A549 (cell line): ENCODE data around the gene PDZD2.

Source experiments
- CHD4 ChIP-seq: fragments of 200-600 bp; sonication (generic); IDR thresholded peaks from 2 replicates; pipeline ENCODE4 v1.6.1; 2016; ENCODE audit warnings: antibody characterized with exemption, mild to moderate bottlenecking, borderline replicate concordance
- EP300 ChIP-seq, 2 experiments: fragments of >200 bp; sonication (Bioruptor Twin); formaldehyde crosslinking; IDR thresholded peaks; 2 replicates in 1 of 2; 3 replicates in 1 of 2; pipeline ENCODE4 v1.6.1; 2016 to 2017
- JUN ChIP-seq, 2 experiments: fragments of >200 bp; sonication (Bioruptor Twin); formaldehyde crosslinking; IDR thresholded peaks; 2 replicates in 1 of 2; 3 replicates in 1 of 2; pipeline ENCODE4 v1.6.1; 2016 to 2017
- JUNB ChIP-seq: fragments of >200 bp; sonication (Bioruptor Twin); formaldehyde crosslinking; IDR thresholded peaks from 2 replicates; pipeline ENCODE4 v1.6.1; 2016
- KDM5A ChIP-seq: fragments of 200-600 bp; sonication (generic); IDR thresholded peaks from 2 replicates; pipeline ENCODE4 v1.6.1; 2016; ENCODE audit warnings: antibody characterized with exemption, mild to moderate bottlenecking
- POLR2A ChIP-seq: IDR thresholded peaks from 2 replicates; pipeline ENCODE4 v1.6.1; 2012; ENCODE audit warnings: mild to moderate bottlenecking, low read length
- RFX5 ChIP-seq: fragments of 450-650 bp; IDR thresholded peaks from 2 replicates; pipeline ENCODE4 v1.7.1; 2014; ENCODE audit warnings: antibody characterized with exemption, mild to moderate bottlenecking, moderate library complexity
- TF ChIP-seq, protein P1 (sequence below): IDR thresholded peaks from 2 replicates; pipeline ENCODE4 v1.6.1; 2012
- TF ChIP-seq, protein P2 (sequence below): fragments of >200 bp; sonication (Bioruptor Twin); formaldehyde crosslinking; IDR thresholded peaks from 3 replicates; pipeline ENCODE4 v1.5.1; 2016
- TF ChIP-seq, protein P3 (sequence below): fragments of 150-350 bp; IDR thresholded peaks from 2 replicates; pipeline ENCODE4 v1.6.1; 2014; ENCODE audit warnings: low read depth, mild to moderate bottlenecking, low read length

DNA sequence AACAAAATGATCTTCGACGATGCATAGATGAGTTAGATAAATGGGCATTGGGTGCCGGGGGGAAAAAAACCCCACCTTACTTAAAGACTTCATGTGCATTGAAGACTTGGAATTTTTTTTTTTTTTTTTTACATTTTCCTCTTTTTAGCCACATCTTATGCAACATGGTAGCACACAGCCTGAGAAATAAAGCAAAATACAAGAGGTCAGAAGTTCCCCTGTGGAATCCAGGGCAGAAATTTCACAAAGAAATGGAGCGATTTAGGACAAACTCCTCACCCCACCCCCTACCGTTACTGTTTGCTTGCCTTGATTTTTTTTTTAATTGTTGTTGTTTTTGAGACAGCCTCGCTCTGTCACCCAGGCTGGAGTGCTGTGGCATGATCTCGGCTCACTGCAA lies 382.0 kb downstream of the PDZD2 start:
- TF ChIP-seq, protein P1, sequence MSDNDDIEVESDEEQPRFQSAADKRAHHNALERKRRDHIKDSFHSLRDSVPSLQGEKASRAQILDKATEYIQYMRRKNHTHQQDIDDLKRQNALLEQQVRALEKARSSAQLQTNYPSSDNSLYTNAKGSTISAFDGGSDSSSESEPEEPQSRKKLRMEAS = no peak
- TF ChIP-seq RFX5 (no peak), JUNB (no peak), CHD4 (no peak), POLR2A (no peak), EP300 (IDR thresholded peaks at IDR 0.05) (no peak), JUN (IDR thresholded peaks at IDR 0.05) (no peak), KDM5A (no peak)
- TF ChIP-seq, protein P2, sequence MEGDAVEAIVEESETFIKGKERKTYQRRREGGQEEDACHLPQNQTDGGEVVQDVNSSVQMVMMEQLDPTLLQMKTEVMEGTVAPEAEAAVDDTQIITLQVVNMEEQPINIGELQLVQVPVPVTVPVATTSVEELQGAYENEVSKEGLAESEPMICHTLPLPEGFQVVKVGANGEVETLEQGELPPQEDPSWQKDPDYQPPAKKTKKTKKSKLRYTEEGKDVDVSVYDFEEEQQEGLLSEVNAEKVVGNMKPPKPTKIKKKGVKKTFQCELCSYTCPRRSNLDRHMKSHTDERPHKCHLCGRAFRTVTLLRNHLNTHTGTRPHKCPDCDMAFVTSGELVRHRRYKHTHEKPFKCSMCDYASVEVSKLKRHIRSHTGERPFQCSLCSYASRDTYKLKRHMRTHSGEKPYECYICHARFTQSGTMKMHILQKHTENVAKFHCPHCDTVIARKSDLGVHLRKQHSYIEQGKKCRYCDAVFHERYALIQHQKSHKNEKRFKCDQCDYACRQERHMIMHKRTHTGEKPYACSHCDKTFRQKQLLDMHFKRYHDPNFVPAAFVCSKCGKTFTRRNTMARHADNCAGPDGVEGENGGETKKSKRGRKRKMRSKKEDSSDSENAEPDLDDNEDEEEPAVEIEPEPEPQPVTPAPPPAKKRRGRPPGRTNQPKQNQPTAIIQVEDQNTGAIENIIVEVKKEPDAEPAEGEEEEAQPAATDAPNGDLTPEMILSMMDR = no peak
- TF ChIP-seq, protein P3, sequence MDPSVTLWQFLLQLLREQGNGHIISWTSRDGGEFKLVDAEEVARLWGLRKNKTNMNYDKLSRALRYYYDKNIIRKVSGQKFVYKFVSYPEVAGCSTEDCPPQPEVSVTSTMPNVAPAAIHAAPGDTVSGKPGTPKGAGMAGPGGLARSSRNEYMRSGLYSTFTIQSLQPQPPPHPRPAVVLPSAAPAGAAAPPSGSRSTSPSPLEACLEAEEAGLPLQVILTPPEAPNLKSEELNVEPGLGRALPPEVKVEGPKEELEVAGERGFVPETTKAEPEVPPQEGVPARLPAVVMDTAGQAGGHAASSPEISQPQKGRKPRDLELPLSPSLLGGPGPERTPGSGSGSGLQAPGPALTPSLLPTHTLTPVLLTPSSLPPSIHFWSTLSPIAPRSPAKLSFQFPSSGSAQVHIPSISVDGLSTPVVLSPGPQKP = no peak
